ENCODE measurements around the gene ZDHHC16. TPM values are rescaled to one million over a fixed set of nuclear protein-coding genes. Genes with fewer than 3 reads are reported as not detected.
"Not testable (repeated sequence)": the region's sequence is repeated elsewhere in the genome, so short reads cannot be mapped to it uniquely, and the experiment has no call there.

The ZDHHC16 gene
- total RNA-seq (2014; rRNA removed; shearing (Covaris generic)) = 85.5 and 108 TPM in 2 replicates

GRCh38 chr10:97445722-97446639 is at the start of gene ZDHHC16, which contains the start of gene EXOSC1:
Gene ZDHHC16 (plus strand): TSS chr10:97446175. CDS start chr10:97451676, 5,501 bp downstream.
Gene EXOSC1 (minus strand): TSS chr10:97446006. CDS start chr10:97445985, 21 bp downstream.
- DNase-seq (ENCODE audit: low spot score) = peak; percentile 93

- peak; percentile 87 for DNase-seq (ENCODE audit: low spot score)
These were observed 46.0 kb upstream of the ZDHHC16 start for GRCh38 chr10:97399843-97400545.

GRCh38 chr10:97400665-97401454 is 45.1 kb upstream of the ZDHHC16 start, which contains the start of gene RRP12:
Gene RRP12 (minus strand): TSS chr10:97401340. CDS start chr10:97401231, 109 bp downstream.
- peak; percentile 98 for DNase-seq (ENCODE audit: low spot score)

GRCh38 chr10:97401455-97401919 is 44.5 kb upstream of the ZDHHC16 start:
- DNase-seq (ENCODE audit: low spot score) = no peak

- DNase-seq (ENCODE audit: low spot score) = no peak
These were observed 41.9 kb upstream of the ZDHHC16 start for GRCh38 chr10:97404044-97404443.

GRCh38 chr10:97406064-97406463 is 39.9 kb upstream of the ZDHHC16 start:
- no peak for DNase-seq (ENCODE audit: low spot score)

GRCh38 chr10:97406483-97406882 is 39.5 kb upstream of the ZDHHC16 start:
- DNase-seq (ENCODE audit: low spot score) = not testable (repeated sequence)

GRCh38 chr10:97407211-97407951 is 38.6 kb upstream of the ZDHHC16 start:
- DNase-seq (ENCODE audit: low spot score) = peak; percentile 86

- no peak for DNase-seq (ENCODE audit: low spot score)
These were observed 38.1 kb upstream of the ZDHHC16 start for GRCh38 chr10:97407952-97408248.

GRCh38 chr10:97408496-97408992 is 37.4 kb upstream of the ZDHHC16 start:
- no peak for DNase-seq (ENCODE audit: low spot score)

GRCh38 chr10:97411406-97411805 is 34.6 kb upstream of the ZDHHC16 start:
- peak; percentile 87 for DNase-seq (ENCODE audit: low spot score)

- no peak for DNase-seq (ENCODE audit: low spot score)
These were observed 33.1 kb upstream of the ZDHHC16 start for GRCh38 chr10:97412891-97413304.

- no peak for DNase-seq (ENCODE audit: low spot score)
These were observed 29.4 kb upstream of the ZDHHC16 start for GRCh38 chr10:97416565-97416964.

- DNase-seq (ENCODE audit: low spot score) = not testable (repeated sequence)
These were observed 22.2 kb upstream of the ZDHHC16 start for GRCh38 chr10:97423757-97424098.

- DNase-seq (ENCODE audit: low spot score) = peak; percentile 96
These were observed 19.8 kb upstream of the ZDHHC16 start, which contains the start of gene PGAM1 for GRCh38 chr10:97425964-97426775. Gene PGAM1 (plus strand): TSS chr10:97426191. CDS start chr10:97426308, 117 bp downstream.

GRCh38 chr10:97426776-97427570 is 19.0 kb upstream of the ZDHHC16 start:
- DNase-seq (ENCODE audit: low spot score) = no peak

- peak; percentile 48 for DNase-seq (ENCODE audit: low spot score)
These were observed 18.3 kb upstream of the ZDHHC16 start for GRCh38 chr10:97427571-97428179.

- no peak for DNase-seq (ENCODE audit: low spot score)
These were observed 17.4 kb upstream of the ZDHHC16 start for GRCh38 chr10:97428572-97428981.

- no peak for DNase-seq (ENCODE audit: low spot score)
These were observed 11.9 kb upstream of the ZDHHC16 start for GRCh38 chr10:97434055-97434454.
